OCI-LY3 (cell line): ENCODE results near the gene RNU7-1.

Source experiments
- H2AFZ ChIP-seq: fragments of 200-600, 300-600 bp; shearing (Covaris generic); 2 replicates; pipeline ENCODE4 v1.6.0; 2014; ENCODE audit warnings: antibody characterized with exemption, low read depth, low read length
- H3K27ac ChIP-seq: fragments of 200-600, 300-600 bp; sonication (generic); 2 replicates; pipeline ENCODE4 v1.5.1; 2014; ENCODE audit warnings: mild to moderate bottlenecking, low read length, moderate library complexity, mixed read lengths
- H3K27me3 ChIP-seq: fragments of 200-600, 300-600 bp; sonication (generic); 2 replicates; pipeline ENCODE4 v1.6.1; 2014; ENCODE audit warnings: low read depth, low read length, mixed read lengths
- H3K36me3 ChIP-seq: fragments of 200-600, 300-600 bp; sonication (generic); replicated peaks from 2 replicates; pipeline ENCODE3; 2014; ENCODE audit warnings: low read depth, low read length, mixed read lengths
- H3K4me1 ChIP-seq: fragments of 300-600, 200-600 bp; sonication (generic); 2 replicates; pipeline ENCODE4 v1.6.1; 2014; ENCODE audit warnings: low read length, mixed read lengths
- H3K4me2 ChIP-seq: fragments of 200-600, 300-600 bp; sonication (generic); 2 replicates; pipeline ENCODE4 v1.6.1; 2014; ENCODE audit warnings: low read length, mixed read lengths
- H3K4me3 ChIP-seq: fragments of 300-600, 200-600 bp; sonication (generic); 2 replicates; pipeline ENCODE4 v1.5.1; 2014; ENCODE audit warnings: antibody characterized with exemption, mild to moderate bottlenecking, low read length, moderate library complexity
- H3K79me2 ChIP-seq: fragments of 300-600, 200-600 bp; shearing (Covaris generic); 2 replicates; pipeline ENCODE4 v1.6.1; 2014; ENCODE audit warnings: mild to moderate bottlenecking, low read length, mixed read lengths
- H3K9ac ChIP-seq: fragments of 300-600, 200-600 bp; shearing (Covaris generic); 2 replicates; pipeline ENCODE4 v1.6.0; 2014; ENCODE audit warnings: mild to moderate bottlenecking, low read length, moderate library complexity
- H3K9me3 ChIP-seq: fragments of 200-600, 300-600 bp; shearing (Covaris generic); 2 replicates; pipeline ENCODE4 v1.6.1; 2014; ENCODE audit warnings: low read length, mixed read lengths; ENCODE audit not compliant: insufficient read depth
- H4K20me1 ChIP-seq: fragments of 200-600, 300-600 bp; sonication (generic); 2 replicates; pipeline ENCODE4 v1.6.1; 2016; ENCODE audit warnings: low read length, mixed read lengths; ENCODE audit not compliant: insufficient read depth
- EZH2phosphoT487 ChIP-seq: fragments of 200-600 bp; shearing (Covaris generic); IDR thresholded peaks from 2 replicates; pipeline ENCODE4 v1.6.1; 2018; ENCODE audit warnings: antibody characterized with exemption, mixed run types, low read depth
- TF ChIP-seq, protein P1 (sequence below): fragments of 200-600, 300-600 bp; sonication (generic); IDR thresholded peaks from 2 replicates; pipeline ENCODE4 v1.5.1; 2014; ENCODE audit warnings: antibody characterized with exemption, low read length, low read depth

Gene RNU7-1

DNA sequence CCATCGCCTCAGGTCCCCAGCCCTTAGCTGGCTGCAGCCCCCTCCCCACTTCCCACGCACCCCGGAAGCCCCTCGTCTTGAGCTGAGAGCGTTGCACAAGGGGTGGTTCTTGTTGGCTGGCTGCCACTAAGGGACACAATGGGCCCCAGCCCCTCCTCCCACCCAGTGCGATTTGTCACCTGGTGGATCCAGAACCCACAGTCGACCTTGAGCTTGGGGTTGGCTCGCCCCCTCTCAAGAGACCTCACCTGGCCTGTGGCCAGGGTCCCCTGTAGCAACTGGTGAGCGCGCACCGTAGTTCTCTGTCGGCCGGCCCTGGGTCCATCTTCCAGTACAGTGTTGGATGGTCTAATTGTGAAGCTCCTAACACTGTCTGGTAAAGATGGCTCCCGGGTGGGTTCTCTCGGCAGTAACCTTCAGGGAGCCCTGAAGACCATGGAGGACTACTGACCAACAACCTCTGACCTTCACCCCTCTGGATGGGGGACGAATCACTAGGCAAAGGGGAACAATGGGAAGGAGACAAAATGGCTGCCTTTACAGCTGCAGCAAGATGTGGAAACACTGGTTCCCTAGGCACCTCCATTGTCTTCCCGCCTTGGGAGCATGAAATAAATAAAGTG, 20.3 kb downstream of the RNU7-1 start:
- H3K4me3 ChIP-seq = no peak overlapping the region
- H3K27ac ChIP-seq = no peak overlapping the region
- no peak for TF ChIP-seq EZH2phosphoT487
- TF ChIP-seq, protein P1, sequence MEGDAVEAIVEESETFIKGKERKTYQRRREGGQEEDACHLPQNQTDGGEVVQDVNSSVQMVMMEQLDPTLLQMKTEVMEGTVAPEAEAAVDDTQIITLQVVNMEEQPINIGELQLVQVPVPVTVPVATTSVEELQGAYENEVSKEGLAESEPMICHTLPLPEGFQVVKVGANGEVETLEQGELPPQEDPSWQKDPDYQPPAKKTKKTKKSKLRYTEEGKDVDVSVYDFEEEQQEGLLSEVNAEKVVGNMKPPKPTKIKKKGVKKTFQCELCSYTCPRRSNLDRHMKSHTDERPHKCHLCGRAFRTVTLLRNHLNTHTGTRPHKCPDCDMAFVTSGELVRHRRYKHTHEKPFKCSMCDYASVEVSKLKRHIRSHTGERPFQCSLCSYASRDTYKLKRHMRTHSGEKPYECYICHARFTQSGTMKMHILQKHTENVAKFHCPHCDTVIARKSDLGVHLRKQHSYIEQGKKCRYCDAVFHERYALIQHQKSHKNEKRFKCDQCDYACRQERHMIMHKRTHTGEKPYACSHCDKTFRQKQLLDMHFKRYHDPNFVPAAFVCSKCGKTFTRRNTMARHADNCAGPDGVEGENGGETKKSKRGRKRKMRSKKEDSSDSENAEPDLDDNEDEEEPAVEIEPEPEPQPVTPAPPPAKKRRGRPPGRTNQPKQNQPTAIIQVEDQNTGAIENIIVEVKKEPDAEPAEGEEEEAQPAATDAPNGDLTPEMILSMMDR = no peak
- H3K4me1 ChIP-seq = peaks cover 47% of the 10 kb centered on the region
- H4K20me1 ChIP-seq = no peaks in the 10 kb centered on the region
- H3K79me2 ChIP-seq = peaks cover 13% of the 10 kb centered on the region
- H3K36me3 ChIP-seq = peaks cover 55% of the 10 kb centered on the region
- no peak overlapping the region for H2AFZ ChIP-seq
- no peaks in the 10 kb centered on the region for H3K9me3 ChIP-seq
- H3K9ac ChIP-seq = no peak overlapping the region
- no peaks in the 10 kb centered on the region for H3K27me3 ChIP-seq
- no peak overlapping the region for H3K4me2 ChIP-seq

DNA sequence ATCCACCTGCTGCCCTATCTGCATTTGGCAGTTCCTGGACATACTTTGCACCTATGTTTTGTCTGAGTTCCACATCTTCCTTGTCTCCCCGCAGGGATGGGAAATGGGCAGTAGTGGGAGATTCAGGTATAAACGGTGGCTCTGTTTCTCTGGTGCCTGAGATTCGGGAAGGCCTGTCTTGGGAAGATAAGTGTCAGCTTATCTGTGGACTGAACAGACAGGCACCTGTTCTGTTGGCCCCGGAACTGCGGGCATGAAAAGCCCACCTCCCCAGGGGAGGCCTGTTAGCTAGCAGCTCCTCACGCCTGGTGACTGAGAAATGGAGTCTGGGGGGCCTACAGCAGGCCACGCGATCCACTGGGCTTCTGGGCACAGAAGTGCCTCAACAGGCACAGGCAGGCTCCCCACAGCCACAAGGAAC, 21.0 kb downstream of the RNU7-1 start:
- TF ChIP-seq, protein P1 = no peak
- no peak for TF ChIP-seq EZH2phosphoT487
- H3K4me2 ChIP-seq = 0 out of 2 replicates have a peak overlapping the region, but pooled peaks have one; percentile 22
- H3K9ac ChIP-seq = peak overlapping the region; percentile 39; the same call in 1 of the 2 replicates
- no peaks in the 10 kb centered on the region for H3K9me3 ChIP-seq
- no peaks in the 10 kb centered on the region for H3K27me3 ChIP-seq
- H3K4me1 ChIP-seq = peaks cover 45% of the 10 kb centered on the region
- peaks cover 20% of the 10 kb centered on the region for H3K79me2 ChIP-seq
- H3K36me3 ChIP-seq = peaks cover 60% of the 10 kb centered on the region
- H3K27ac ChIP-seq = peak overlapping the region; percentile 58
- H2AFZ ChIP-seq = no peak overlapping the region
- H3K4me3 ChIP-seq = no peak overlapping the region
- no peaks in the 10 kb centered on the region for H4K20me1 ChIP-seq

DNA sequence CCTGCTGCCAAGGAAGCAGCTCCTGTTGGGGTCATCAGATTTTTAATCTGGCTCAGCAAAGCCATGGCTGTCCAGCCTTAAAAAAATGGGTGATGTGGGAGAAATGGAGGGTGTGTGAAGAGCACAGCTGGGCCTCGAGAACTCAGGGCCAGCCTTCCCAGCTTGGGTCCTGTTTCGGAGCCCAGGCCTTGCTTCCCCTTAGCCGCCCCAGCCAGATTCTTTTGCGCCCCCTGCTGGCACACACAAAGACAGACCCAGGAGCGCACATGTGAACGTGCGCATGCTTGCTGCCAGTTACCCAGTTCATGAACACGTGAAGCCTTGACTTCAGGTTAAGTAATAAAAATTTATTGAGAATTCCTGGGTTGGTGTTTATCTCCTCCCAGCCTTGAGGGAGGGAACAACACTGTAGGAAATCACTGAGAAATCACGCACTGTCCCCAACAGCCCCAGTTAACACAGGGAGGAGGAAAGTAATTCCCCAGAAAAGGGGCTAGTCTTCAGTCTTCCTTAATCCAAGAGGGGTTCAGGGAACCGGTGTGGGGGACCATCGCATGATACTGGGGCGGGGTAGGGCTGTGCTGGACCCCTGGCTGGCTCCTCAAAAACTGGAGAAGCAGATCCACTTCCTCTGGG, 21.5 kb downstream of the RNU7-1 start:
- Histone ChIP-seq H3K4me3 (no peak overlapping the region), H3K9me3 (no peaks in the 10 kb centered on the region), H3K79me2 (peaks cover 26% of the 10 kb centered on the region), H3K9ac (peak overlapping the region; percentile 39; the same call in 1 of the 2 replicates), H2AFZ (no peak overlapping the region), H3K27ac (peak overlapping the region; percentile 58), H3K4me1 (peaks cover 39% of the 10 kb centered on the region), H3K4me2 (0 out of 2 replicates have a peak overlapping the region, but pooled peaks have one; percentile 22), H3K27me3 (no peaks in the 10 kb centered on the region), H3K36me3 (peaks cover 60% of the 10 kb centered on the region), H4K20me1 (no peaks in the 10 kb centered on the region)
- TF ChIP-seq, protein P1 = peak; percentile 94
- no peak for TF ChIP-seq EZH2phosphoT487

DNA sequence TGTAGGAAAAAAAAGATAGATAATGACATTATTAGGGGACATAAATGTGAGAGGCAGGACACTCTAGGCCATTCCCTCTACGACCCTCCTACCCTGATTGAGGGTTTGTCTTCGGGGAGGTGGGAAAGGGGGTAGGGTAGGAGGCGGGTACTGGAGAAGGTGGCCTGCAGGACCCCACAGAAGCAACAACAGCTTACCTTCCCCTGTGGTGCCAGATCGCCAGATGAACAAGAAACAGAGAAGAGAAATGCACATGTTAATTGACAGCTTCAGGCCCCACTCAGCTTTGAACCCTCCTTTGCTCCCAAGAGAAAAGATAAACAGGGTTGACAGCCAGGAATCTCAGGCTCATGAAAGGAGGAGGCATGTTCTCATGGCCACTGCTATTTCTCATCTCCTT, 22.1 kb downstream of the RNU7-1 start:
- H3K79me2 ChIP-seq = peaks cover 30% of the 10 kb centered on the region
- H3K9me3 ChIP-seq = no peaks in the 10 kb centered on the region
- no peaks in the 10 kb centered on the region for H4K20me1 ChIP-seq
- no peaks in the 10 kb centered on the region for H3K27me3 ChIP-seq
- H3K36me3 ChIP-seq = peaks cover 56% of the 10 kb centered on the region
- peak overlapping the region; percentile 39 for H3K27ac ChIP-seq
- H2AFZ ChIP-seq = no peak overlapping the region
- no peak overlapping the region for H3K4me2 ChIP-seq
- no peak overlapping the region for H3K4me3 ChIP-seq
- TF ChIP-seq, protein P1 = no peak
- no peak for TF ChIP-seq EZH2phosphoT487
- H3K4me1 ChIP-seq = peaks cover 34% of the 10 kb centered on the region
- H3K9ac ChIP-seq = no peak overlapping the region
